GM21786 (cell line): Measurements from ENCODE around the gene MAP4K4.

Experiments
- ATAC-seq: cut with Tn5 transposase; IDR thresholded peaks from one replicate; pipeline ENCODE4 v1.9.1; 2021; ENCODE audit not compliant: unreplicated experiment

Gene MAP4K4

GRCh38 chr2:101720732-101721131 is 23.2 kb downstream of the MAP4K4 start:
- ATAC-seq: no peak

- ATAC-seq: no peak
Observed at GRCh38 chr2:101722864-101723263, 25.4 kb downstream of the MAP4K4 start.

- ATAC-seq: no peak
Observed at GRCh38 chr2:101723371-101724124, 26.0 kb downstream of the MAP4K4 start.

GRCh38 chr2:101724125-101724474 is 26.6 kb downstream of the MAP4K4 start:
- ATAC-seq: no peak

GRCh38 chr2:101725038-101725437 is 27.5 kb downstream of the MAP4K4 start:
- no peak for ATAC-seq

GRCh38 chr2:101725515-101726192 is 28.1 kb downstream of the MAP4K4 start:
- no peak for ATAC-seq

- ATAC-seq: no peak
Observed at GRCh38 chr2:101728865-101729264, 31.4 kb downstream of the MAP4K4 start.

GRCh38 chr2:101729521-101730190 is 32.1 kb downstream of the MAP4K4 start:
- ATAC-seq: no peak

GRCh38 chr2:101731221-101732054 is 33.9 kb downstream of the MAP4K4 start:
- ATAC-seq: no peak

- no peak for ATAC-seq
Observed at GRCh38 chr2:101732199-101732598, 34.7 kb downstream of the MAP4K4 start.

GRCh38 chr2:101732773-101733256 is 35.3 kb downstream of the MAP4K4 start:
- ATAC-seq: no peak

GRCh38 chr2:101733257-101733993 is 35.9 kb downstream of the MAP4K4 start:
- ATAC-seq: no peak

GRCh38 chr2:101734505-101735165 is 37.1 kb downstream of the MAP4K4 start:
- no peak for ATAC-seq

GRCh38 chr2:101735166-101735533 is 37.6 kb downstream of the MAP4K4 start:
- ATAC-seq: no peak

GRCh38 chr2:101736233-101736632 is 38.7 kb downstream of the MAP4K4 start:
- ATAC-seq: no peak

GRCh38 chr2:101736861-101737291 is 39.4 kb downstream of the MAP4K4 start:
- no peak for ATAC-seq

- ATAC-seq: no peak
Observed at GRCh38 chr2:101737478-101738255, 40.2 kb downstream of the MAP4K4 start.

- no peak for ATAC-seq
Observed at GRCh38 chr2:101738649-101739048, 41.1 kb downstream of the MAP4K4 start.

- ATAC-seq: no peak
Observed at GRCh38 chr2:101740555-101740964, 43.1 kb downstream of the MAP4K4 start.
